ENCODE measurements around the gene LRRFIP1. TPM values are rescaled to one million over a fixed set of nuclear protein-coding genes. Genes with fewer than 3 reads are reported as not detected.

LRRFIP1 gene
- total and polyA plus RNA-seq, 2 donors (not counting 3 experiments of a cell fraction or from before 2014, with no cell fraction given): 39.2 to 179 TPM

DNA sequence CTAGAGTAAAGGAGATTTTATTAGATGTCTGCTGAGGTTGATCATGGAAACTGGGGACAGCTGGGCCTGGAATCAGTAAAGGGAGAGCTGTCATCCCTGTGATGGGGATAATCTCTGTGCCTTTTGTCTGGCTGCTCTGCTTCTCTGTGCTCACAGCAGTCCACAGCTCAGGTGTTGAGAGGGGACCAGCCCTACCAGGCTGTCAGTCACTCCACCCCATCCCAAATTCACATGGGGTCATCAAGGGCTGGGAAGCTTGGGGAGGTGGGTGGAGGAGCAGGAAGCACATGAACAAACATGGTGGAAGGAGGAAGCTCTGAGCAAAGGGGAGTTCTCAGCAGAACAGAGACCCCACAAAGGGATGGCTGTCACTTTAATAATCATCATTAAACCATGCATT lies 13.7 kb upstream of the LRRFIP1 start:
- Histone ChIP-seq H2AFZ (ENCODE audit: low read depth, low read length) (peak overlapping the region; percentile 10), H3K4me1 (ENCODE audit: control insufficient read depth, extremely low read depth, insufficient read depth, low read length) (peaks cover 54% of the 10 kb centered on the region), H3K9me1 (replicated peaks; ENCODE audit: control insufficient read depth, extremely low read depth, insufficient read depth, low read length) (no peaks in the 10 kb centered on the region), H3K4me2 (ENCODE audit: insufficient read depth, low read length) (peak overlapping the region; percentile 8), H3K9ac (replicated peaks; ENCODE audit: extremely low read depth, insufficient read depth, low read length) (peak overlapping the region; percentile 33), H3K4me3 (replicated peaks in 1 of 3; ENCODE audit: insufficient read depth in 1 of 3, low read depth in 1 of 3, low read length in 3 of 3) (no peak overlapping the region), H3K27me3 (ENCODE audit: control insufficient read depth in 2 of 2, insufficient read depth in 2 of 2, low read length in 2 of 2) (no peaks in the 10 kb centered on the region), H3K36me3 (ENCODE audit: control insufficient read depth in 2 of 2, extremely low read depth in 1 of 2, insufficient read depth in 2 of 2, low read length in 2 of 2) (no peaks in the 10 kb centered on the region), H3K79me2 (ENCODE audit: control insufficient read depth, insufficient read depth, low read length) (no peaks in the 10 kb centered on the region), H4K20me1 (replicated peaks; ENCODE audit: control insufficient read depth, extremely low read depth, insufficient read depth, low read length) (no peaks in the 10 kb centered on the region), H3K9me3 (replicated peaks; ENCODE audit: control insufficient read depth, insufficient read depth, low read length) (no peaks in the 10 kb centered on the region), H3K27ac (ENCODE audit: insufficient read depth, low read depth, low read length) (peak overlapping the region; percentile 99)
- DNase-seq (ENCODE audit: low read depth, low spot score) (no peak), FAIRE-seq (no peak)
- BruUV-seq (replicated peaks): no TSS peak
- no peak for TF ChIP-seq POLR2A (IDR thresholded peaks at IDR 0.05; ENCODE audit: low read depth, low read length)
- TF ChIP-seq, protein P1, sequence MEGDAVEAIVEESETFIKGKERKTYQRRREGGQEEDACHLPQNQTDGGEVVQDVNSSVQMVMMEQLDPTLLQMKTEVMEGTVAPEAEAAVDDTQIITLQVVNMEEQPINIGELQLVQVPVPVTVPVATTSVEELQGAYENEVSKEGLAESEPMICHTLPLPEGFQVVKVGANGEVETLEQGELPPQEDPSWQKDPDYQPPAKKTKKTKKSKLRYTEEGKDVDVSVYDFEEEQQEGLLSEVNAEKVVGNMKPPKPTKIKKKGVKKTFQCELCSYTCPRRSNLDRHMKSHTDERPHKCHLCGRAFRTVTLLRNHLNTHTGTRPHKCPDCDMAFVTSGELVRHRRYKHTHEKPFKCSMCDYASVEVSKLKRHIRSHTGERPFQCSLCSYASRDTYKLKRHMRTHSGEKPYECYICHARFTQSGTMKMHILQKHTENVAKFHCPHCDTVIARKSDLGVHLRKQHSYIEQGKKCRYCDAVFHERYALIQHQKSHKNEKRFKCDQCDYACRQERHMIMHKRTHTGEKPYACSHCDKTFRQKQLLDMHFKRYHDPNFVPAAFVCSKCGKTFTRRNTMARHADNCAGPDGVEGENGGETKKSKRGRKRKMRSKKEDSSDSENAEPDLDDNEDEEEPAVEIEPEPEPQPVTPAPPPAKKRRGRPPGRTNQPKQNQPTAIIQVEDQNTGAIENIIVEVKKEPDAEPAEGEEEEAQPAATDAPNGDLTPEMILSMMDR (IDR thresholded peaks at IDR 0.05; ENCODE audit: extremely low read depth in 1 of 2, insufficient read depth in 1 of 2, low read depth in 1 of 2, low read length in 2 of 2): no peak
- no peak for TF ChIP-seq JUN (IDR thresholded peaks at IDR 0.05; ENCODE audit: borderline replicate concordance, insufficient read depth, insufficient read length, low read depth)
- TF ChIP-seq EZH2 (IDR thresholded peaks at IDR 0.05; ENCODE audit: borderline replicate concordance, low read depth, low read length, severe bottlenecking): no peak
- TF ChIP-seq GATA2 (IDR thresholded peaks at IDR 0.05; ENCODE audit: insufficient read depth, insufficient read length, low read depth, low read length): no peak
- TF ChIP-seq FOS (IDR thresholded peaks at IDR 0.05; ENCODE audit: borderline replicate concordance, insufficient read depth, low read length): no peak
- TF ChIP-seq, protein P2, sequence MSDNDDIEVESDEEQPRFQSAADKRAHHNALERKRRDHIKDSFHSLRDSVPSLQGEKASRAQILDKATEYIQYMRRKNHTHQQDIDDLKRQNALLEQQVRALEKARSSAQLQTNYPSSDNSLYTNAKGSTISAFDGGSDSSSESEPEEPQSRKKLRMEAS (IDR thresholded peaks at IDR 0.05; ENCODE audit: insufficient read depth, insufficient read length): no peak
- TF ChIP-seq MYC (IDR thresholded peaks at IDR 0.05; ENCODE audit: low read depth, low read length): no peak
- no peak for TF ChIP-seq POLR2AphosphoS5 (IDR thresholded peaks at IDR 0.05; ENCODE audit: insufficient read depth, low read depth, low read length)
- intact Hi-C loops (cut with micrococcal nuclease) (no loop called here), dilution Hi-C loops (cut with MboI; ENCODE audit: extremely low pct_ligation_motif_present, low sequenced_read_pairs) (no loop called here)
- POLR2A ChIA-PET: no interaction called here
- CTCF ChIA-PET: interaction anchor here (0.8 to 2.2 kb wide), 5 partner anchors 9 to 131 kb away, joined by 3 to 8 read pairs (median 4); no protein-coding TSS in a partner anchor

All from endothelial cell of umbilical vein (primary cell).